ENCODE data around the gene CFAP119.

GRCh38 chr16:30761427-30761927, 385 bp downstream of the CFAP119 start:
- TF ChIP-seq CTCF (IDR thresholded peaks at IDR 0.05), result no peak
- TF ChIP-seq POLR2A (IDR thresholded peaks at IDR 0.05), result no peak

All from thyroid gland (tissue), 4 donors.